ENCODE data around the gene LAGE3. TPM values are rescaled to one million over a fixed set of nuclear protein-coding genes. Genes with fewer than 3 reads are reported as not detected.

Gene LAGE3
- total and polyA plus RNA-seq, 2 of the 8 experiments (the other 6 are each of a cell fraction or from before 2014, with no cell fraction given): 44.5 to 102 TPM

DNA sequence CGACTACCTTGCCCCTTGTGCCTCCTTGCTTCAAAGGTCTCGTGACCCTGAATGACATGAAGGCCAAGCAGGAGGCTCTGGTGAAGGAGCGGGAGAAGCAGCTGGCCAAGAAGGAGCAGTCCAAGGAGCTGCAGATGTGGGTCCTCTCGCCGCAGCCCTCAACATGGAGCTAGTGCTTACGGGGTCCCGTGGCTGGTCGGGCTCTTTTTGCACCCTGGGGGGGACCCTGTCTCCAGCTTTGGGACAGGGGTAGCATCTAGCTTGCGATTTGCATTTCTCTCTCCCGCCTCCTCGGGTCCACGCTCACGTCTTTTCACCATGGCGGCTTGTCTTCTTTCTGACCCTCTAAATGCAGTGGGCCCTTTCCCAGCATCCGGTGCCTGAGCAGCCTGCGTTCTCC is 33.3 kb downstream of the LAGE3 start (continued):
- TF ChIP-seq, protein P1, sequence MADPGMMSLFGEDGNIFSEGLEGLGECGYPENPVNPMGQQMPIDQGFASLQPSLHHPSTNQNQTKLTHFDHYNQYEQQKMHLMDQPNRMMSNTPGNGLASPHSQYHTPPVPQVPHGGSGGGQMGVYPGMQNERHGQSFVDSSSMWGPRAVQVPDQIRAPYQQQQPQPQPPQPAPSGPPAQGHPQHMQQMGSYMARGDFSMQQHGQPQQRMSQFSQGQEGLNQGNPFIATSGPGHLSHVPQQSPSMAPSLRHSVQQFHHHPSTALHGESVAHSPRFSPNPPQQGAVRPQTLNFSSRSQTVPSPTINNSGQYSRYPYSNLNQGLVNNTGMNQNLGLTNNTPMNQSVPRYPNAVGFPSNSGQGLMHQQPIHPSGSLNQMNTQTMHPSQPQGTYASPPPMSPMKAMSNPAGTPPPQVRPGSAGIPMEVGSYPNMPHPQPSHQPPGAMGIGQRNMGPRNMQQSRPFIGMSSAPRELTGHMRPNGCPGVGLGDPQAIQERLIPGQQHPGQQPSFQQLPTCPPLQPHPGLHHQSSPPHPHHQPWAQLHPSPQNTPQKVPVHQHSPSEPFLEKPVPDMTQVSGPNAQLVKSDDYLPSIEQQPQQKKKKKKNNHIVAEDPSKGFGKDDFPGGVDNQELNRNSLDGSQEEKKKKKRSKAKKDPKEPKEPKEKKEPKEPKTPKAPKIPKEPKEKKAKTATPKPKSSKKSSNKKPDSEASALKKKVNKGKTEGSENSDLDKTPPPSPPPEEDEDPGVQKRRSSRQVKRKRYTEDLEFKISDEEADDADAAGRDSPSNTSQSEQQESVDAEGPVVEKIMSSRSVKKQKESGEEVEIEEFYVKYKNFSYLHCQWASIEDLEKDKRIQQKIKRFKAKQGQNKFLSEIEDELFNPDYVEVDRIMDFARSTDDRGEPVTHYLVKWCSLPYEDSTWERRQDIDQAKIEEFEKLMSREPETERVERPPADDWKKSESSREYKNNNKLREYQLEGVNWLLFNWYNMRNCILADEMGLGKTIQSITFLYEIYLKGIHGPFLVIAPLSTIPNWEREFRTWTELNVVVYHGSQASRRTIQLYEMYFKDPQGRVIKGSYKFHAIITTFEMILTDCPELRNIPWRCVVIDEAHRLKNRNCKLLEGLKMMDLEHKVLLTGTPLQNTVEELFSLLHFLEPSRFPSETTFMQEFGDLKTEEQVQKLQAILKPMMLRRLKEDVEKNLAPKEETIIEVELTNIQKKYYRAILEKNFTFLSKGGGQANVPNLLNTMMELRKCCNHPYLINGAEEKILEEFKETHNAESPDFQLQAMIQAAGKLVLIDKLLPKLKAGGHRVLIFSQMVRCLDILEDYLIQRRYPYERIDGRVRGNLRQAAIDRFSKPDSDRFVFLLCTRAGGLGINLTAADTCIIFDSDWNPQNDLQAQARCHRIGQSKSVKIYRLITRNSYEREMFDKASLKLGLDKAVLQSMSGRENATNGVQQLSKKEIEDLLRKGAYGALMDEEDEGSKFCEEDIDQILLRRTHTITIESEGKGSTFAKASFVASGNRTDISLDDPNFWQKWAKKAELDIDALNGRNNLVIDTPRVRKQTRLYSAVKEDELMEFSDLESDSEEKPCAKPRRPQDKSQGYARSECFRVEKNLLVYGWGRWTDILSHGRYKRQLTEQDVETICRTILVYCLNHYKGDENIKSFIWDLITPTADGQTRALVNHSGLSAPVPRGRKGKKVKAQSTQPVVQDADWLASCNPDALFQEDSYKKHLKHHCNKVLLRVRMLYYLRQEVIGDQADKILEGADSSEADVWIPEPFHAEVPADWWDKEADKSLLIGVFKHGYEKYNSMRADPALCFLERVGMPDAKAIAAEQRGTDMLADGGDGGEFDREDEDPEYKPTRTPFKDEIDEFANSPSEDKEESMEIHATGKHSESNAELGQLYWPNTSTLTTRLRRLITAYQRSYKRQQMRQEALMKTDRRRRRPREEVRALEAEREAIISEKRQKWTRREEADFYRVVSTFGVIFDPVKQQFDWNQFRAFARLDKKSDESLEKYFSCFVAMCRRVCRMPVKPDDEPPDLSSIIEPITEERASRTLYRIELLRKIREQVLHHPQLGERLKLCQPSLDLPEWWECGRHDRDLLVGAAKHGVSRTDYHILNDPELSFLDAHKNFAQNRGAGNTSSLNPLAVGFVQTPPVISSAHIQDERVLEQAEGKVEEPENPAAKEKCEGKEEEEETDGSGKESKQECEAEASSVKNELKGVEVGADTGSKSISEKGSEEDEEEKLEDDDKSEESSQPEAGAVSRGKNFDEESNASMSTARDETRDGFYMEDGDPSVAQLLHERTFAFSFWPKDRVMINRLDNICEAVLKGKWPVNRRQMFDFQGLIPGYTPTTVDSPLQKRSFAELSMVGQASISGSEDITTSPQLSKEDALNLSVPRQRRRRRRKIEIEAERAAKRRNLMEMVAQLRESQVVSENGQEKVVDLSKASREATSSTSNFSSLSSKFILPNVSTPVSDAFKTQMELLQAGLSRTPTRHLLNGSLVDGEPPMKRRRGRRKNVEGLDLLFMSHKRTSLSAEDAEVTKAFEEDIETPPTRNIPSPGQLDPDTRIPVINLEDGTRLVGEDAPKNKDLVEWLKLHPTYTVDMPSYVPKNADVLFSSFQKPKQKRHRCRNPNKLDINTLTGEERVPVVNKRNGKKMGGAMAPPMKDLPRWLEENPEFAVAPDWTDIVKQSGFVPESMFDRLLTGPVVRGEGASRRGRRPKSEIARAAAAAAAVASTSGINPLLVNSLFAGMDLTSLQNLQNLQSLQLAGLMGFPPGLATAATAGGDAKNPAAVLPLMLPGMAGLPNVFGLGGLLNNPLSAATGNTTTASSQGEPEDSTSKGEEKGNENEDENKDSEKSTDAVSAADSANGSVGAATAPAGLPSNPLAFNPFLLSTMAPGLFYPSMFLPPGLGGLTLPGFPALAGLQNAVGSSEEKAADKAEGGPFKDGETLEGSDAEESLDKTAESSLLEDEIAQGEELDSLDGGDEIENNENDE (IDR thresholded peaks at IDR 0.05; ENCODE audit: insufficient replicate concordance, low read length): no peak
- TF ChIP-seq SIN3A (conservative IDR thresholded peaks at IDR 0.05 in 1 of 2, IDR thresholded peaks at IDR 0.05 in 1 of 2; ENCODE audit: low read depth in 1 of 2, low read length in 2 of 2) (no peak), CEBPB (IDR thresholded peaks at IDR 0.05; ENCODE audit: low read depth, low read length) (no peak)
